HUES6 (cell line): ENCODE measurements around the gene INHA.
A peak's percentile ranks its signal among the peaks of the same experiment; 100 is the strongest.

ENCODE experiments used
- H3K27ac ChIP-seq: 2 replicates; pipeline ENCODE4 v1.7.0; 2013; ENCODE audit warnings: low read depth, mild to moderate bottlenecking, low read length, inconsistent platforms
- H3K27me3 ChIP-seq: 2 replicates; pipeline ENCODE4 v1.6.1; 2013; ENCODE audit warnings: low read length; ENCODE audit not compliant: control insufficient read depth, insufficient read depth
- H3K36me3 ChIP-seq: 2 replicates; pipeline ENCODE4 v1.6.1; 2013; ENCODE audit warnings: low read length; ENCODE audit not compliant: control insufficient read depth, insufficient read depth
- H3K4me1 ChIP-seq: 2 replicates; pipeline ENCODE4 v1.6.1; 2013; ENCODE audit warnings: low read length; ENCODE audit not compliant: control insufficient read depth, insufficient read depth
- H3K4me3 ChIP-seq: 2 replicates; pipeline ENCODE4 v1.5.1; 2013; ENCODE audit warnings: low read depth, low read length
- H3K9ac ChIP-seq: one replicate; pipeline ENCODE4 v1.6.1; 2013; ENCODE audit warnings: mild to moderate bottlenecking, low read length
- H3K9me3 ChIP-seq: 2 replicates; pipeline ENCODE4 v1.6.1; 2013; ENCODE audit warnings: low read depth, low read length; ENCODE audit not compliant: control insufficient read depth, insufficient read depth

Gene INHA

GRCh38 chr2:219552382-219553167 is 19.5 kb upstream of the INHA start:
- H3K4me3 ChIP-seq = peak overlapping the region; percentile 84
- H3K27ac ChIP-seq = no peak overlapping the region
- H3K9ac ChIP-seq = peak overlapping the region; percentile 73
- H3K36me3 ChIP-seq = peaks cover 21% of the 10 kb centered on the region
- H3K9me3 ChIP-seq = no peaks in the 10 kb centered on the region
- H3K4me1 ChIP-seq = peaks cover 12% of the 10 kb centered on the region; the same call in 1 of the 2 replicates
- H3K27me3 ChIP-seq = peaks cover 28% of the 10 kb centered on the region

- H3K4me3 ChIP-seq = peak overlapping the region; percentile 84
- no peaks in the 10 kb centered on the region for H3K9me3 ChIP-seq
- peaks cover 12% of the 10 kb centered on the region; the same call in 1 of the 2 replicates for H3K4me1 ChIP-seq
- H3K9ac ChIP-seq = peak overlapping the region; percentile 53
- no peak overlapping the region for H3K27ac ChIP-seq
- peaks cover 17% of the 10 kb centered on the region for H3K36me3 ChIP-seq
- H3K27me3 ChIP-seq = peaks cover 28% of the 10 kb centered on the region
Measured at GRCh38 chr2:219553168-219553417, 19.0 kb upstream of the INHA start.

- Histone ChIP-seq H3K9ac (no peak overlapping the region), H3K27me3 (peaks cover 28% of the 10 kb centered on the region), H3K27ac (no peak overlapping the region), H3K9me3 (no peaks in the 10 kb centered on the region), H3K36me3 (peaks cover 14% of the 10 kb centered on the region), H3K4me1 (peaks cover 12% of the 10 kb centered on the region; the same call in 1 of the 2 replicates), H3K4me3 (peak overlapping the region; percentile 84)
Measured at GRCh38 chr2:219553463-219553963, 18.6 kb upstream of the INHA start.

- H3K36me3 ChIP-seq = peaks cover 20% of the 10 kb centered on the region
- H3K9ac ChIP-seq = no peak overlapping the region
- H3K27ac ChIP-seq = no peak overlapping the region
- no peaks in the 10 kb centered on the region for H3K9me3 ChIP-seq
- H3K27me3 ChIP-seq = peaks cover 28% of the 10 kb centered on the region
- no peak overlapping the region for H3K4me3 ChIP-seq
- H3K4me1 ChIP-seq = peaks cover 12% of the 10 kb centered on the region; the same call in 1 of the 2 replicates
Measured at GRCh38 chr2:219554350-219554749, 17.8 kb upstream of the INHA start.

GRCh38 chr2:219555956-219556355 is 16.2 kb upstream of the INHA start:
- Histone ChIP-seq H3K9me3 (no peaks in the 10 kb centered on the region), H3K9ac (no peak overlapping the region), H3K27me3 (peaks cover 22% of the 10 kb centered on the region), H3K36me3 (peaks cover 21% of the 10 kb centered on the region), H3K4me3 (no peak overlapping the region), H3K4me1 (peaks cover 21% of the 10 kb centered on the region), H3K27ac (no peak overlapping the region)

GRCh38 chr2:219556413-219556812 is 15.7 kb upstream of the INHA start:
- H3K36me3 ChIP-seq = peaks cover 21% of the 10 kb centered on the region
- peaks cover 22% of the 10 kb centered on the region for H3K4me1 ChIP-seq
- no peaks in the 10 kb centered on the region for H3K9me3 ChIP-seq
- H3K9ac ChIP-seq = no peak overlapping the region
- no peak overlapping the region for H3K4me3 ChIP-seq
- no peak overlapping the region for H3K27ac ChIP-seq
- peaks cover 17% of the 10 kb centered on the region for H3K27me3 ChIP-seq

GRCh38 chr2:219557320-219557719 is 14.8 kb upstream of the INHA start:
- peaks cover 30% of the 10 kb centered on the region for H3K4me1 ChIP-seq
- H3K27me3 ChIP-seq = peaks cover 17% of the 10 kb centered on the region
- H3K27ac ChIP-seq = no peak overlapping the region

GRCh38 chr2:219557791-219558785 is 14.0 kb upstream of the INHA start:
- Histone ChIP-seq H3K36me3 (peaks cover 35% of the 10 kb centered on the region), H3K4me1 (peaks cover 34% of the 10 kb centered on the region), H3K27ac (no peak overlapping the region), H3K4me3 (no peak overlapping the region), H3K27me3 (peaks cover 13% of the 10 kb centered on the region), H3K9ac (no peak overlapping the region), H3K9me3 (no peaks in the 10 kb centered on the region)

More at GRCh38 chr2:219557320-219557719, 14.8 kb upstream of the INHA start:
- Histone ChIP-seq H3K4me3 (no peak overlapping the region), H3K36me3 (peaks cover 27% of the 10 kb centered on the region), H3K9ac (no peak overlapping the region), H3K9me3 (no peaks in the 10 kb centered on the region)

- H3K9me3 ChIP-seq = no peaks in the 10 kb centered on the region
- no peak overlapping the region for H3K9ac ChIP-seq
- H3K27me3 ChIP-seq = 0 out of 2 replicates have a peak, but pooled peaks cover under 1% of the 10 kb centered on the region
- no peak overlapping the region for H3K27ac ChIP-seq
- peaks cover 38% of the 10 kb centered on the region for H3K4me1 ChIP-seq
- no peak overlapping the region for H3K4me3 ChIP-seq
- H3K36me3 ChIP-seq = peaks cover 47% of the 10 kb centered on the region
Measured at GRCh38 chr2:219559156-219559915, 12.8 kb upstream of the INHA start.

GRCh38 chr2:219560037-219560892 is 11.8 kb upstream of the INHA start:
- H3K9me3 ChIP-seq = no peaks in the 10 kb centered on the region
- peaks cover 53% of the 10 kb centered on the region for H3K36me3 ChIP-seq
- no peak overlapping the region for H3K4me3 ChIP-seq
- peaks cover 46% of the 10 kb centered on the region for H3K4me1 ChIP-seq
- no peaks in the 10 kb centered on the region for H3K27me3 ChIP-seq
- no peak overlapping the region for H3K27ac ChIP-seq
- H3K9ac ChIP-seq = no peak overlapping the region
